WTC11 (cell line): Measurements from ENCODE around the gene PAQR8. TPM values are rescaled to one million over a fixed set of nuclear protein-coding genes. Genes with fewer than 3 reads are reported as not detected.

Experiments used
- ATAC-seq: fragments of 200-7000 bp; cut with Tn5 transposase; 2 replicates; pipeline ENCODE4 v1.10.0; 2021; ENCODE audit warnings: mild to moderate bottlenecking, moderate library complexity
- CTCF ChIA-PET: fragments of 300-600 bp; sonication (Branson Sonifier 250); formaldehyde crosslinking; loops from one replicate; lab custom pipeline; 2021; ENCODE audit warnings: antibody characterized with exemption; lab: Charles Lee
- POLR2A ChIA-PET: fragments of 350-600 bp; sonication (Branson Sonifier 250); formaldehyde crosslinking; loops from one replicate; lab custom pipeline; 2021; ENCODE audit warnings: antibody characterized with exemption; lab: Charles Lee
- DNase-seq: peaks from one replicate; pipeline ENCODE4 v3.0.0; 2021; ENCODE audit warnings: low spot score
- H3K27ac Mint-ChIP-seq: 2 replicates; pipeline ENCODE4 v1.8.0; 2021; ENCODE audit warnings: mixed read lengths
- H3K27me3 Mint-ChIP-seq: 2 replicates; pipeline ENCODE4 v1.8.0; 2021; ENCODE audit warnings: low read depth, mild to moderate bottlenecking, moderate library complexity, mixed read lengths
- H3K36me3 Mint-ChIP-seq: 2 replicates; pipeline ENCODE4 v1.8.0; 2021; ENCODE audit warnings: mixed read lengths
- H3K4me1 Mint-ChIP-seq: 2 replicates; pipeline ENCODE4 v1.8.0; 2022; ENCODE audit warnings: mixed read lengths
- H3K4me3 Mint-ChIP-seq: 2 replicates; pipeline ENCODE4 v1.8.0; 2021; ENCODE audit warnings: mild to moderate bottlenecking, moderate library complexity, mixed read lengths
- H3K9me3 Mint-ChIP-seq: 2 replicates; pipeline ENCODE4 v1.8.0; 2021; ENCODE audit warnings: mixed read lengths
- CREB1 ChIP-seq: sonication (generic); formaldehyde crosslinking; IDR thresholded peaks from 2 replicates; pipeline ENCODE4 v1.8.0; 2023; ENCODE audit warnings: mild to moderate bottlenecking, missing genetic modification reagents
- CREM ChIP-seq: sonication (generic); formaldehyde crosslinking; IDR thresholded peaks from 2 replicates; pipeline ENCODE4 v1.8.1; 2022; ENCODE audit warnings: mild to moderate bottlenecking, missing genetic modification reagents, moderate library complexity
- E2F1 ChIP-seq: sonication (generic); formaldehyde crosslinking; IDR thresholded peaks from 2 replicates; pipeline ENCODE4 v1.8.0; 2022; ENCODE audit warnings: mild to moderate bottlenecking, missing genetic modification reagents
- ELF4 ChIP-seq: sonication (generic); formaldehyde crosslinking; IDR thresholded peaks from 2 replicates; pipeline ENCODE4 v1.8.1; 2022; ENCODE audit warnings: low read depth, mild to moderate bottlenecking, moderate library complexity, missing genetic modification reagents
- FOXP1 ChIP-seq: sonication (generic); formaldehyde crosslinking; IDR thresholded peaks from 2 replicates; pipeline ENCODE4 v1.8.0; 2022; ENCODE audit warnings: missing genetic modification reagents, mild to moderate bottlenecking, moderate library complexity, borderline replicate concordance
- FOXP4 ChIP-seq: sonication (generic); formaldehyde crosslinking; IDR thresholded peaks from 2 replicates; pipeline ENCODE4 v1.8.0; 2022; ENCODE audit warnings: mild to moderate bottlenecking, missing genetic modification reagents
- HMGXB4 ChIP-seq: sonication (generic); formaldehyde crosslinking; IDR thresholded peaks from 2 replicates; pipeline ENCODE4 v1.8.1; 2023; ENCODE audit warnings: mild to moderate bottlenecking, moderate library complexity, missing genetic modification reagents
- NFYB ChIP-seq: sonication (generic); formaldehyde crosslinking; conservative IDR thresholded peaks from 2 replicates; pipeline ENCODE4 v1.8.0; 2022; ENCODE audit warnings: low read depth, missing genetic modification reagents
- NR2C2 ChIP-seq: sonication (generic); formaldehyde crosslinking; IDR thresholded peaks from 2 replicates; pipeline ENCODE4 v1.8.0; 2022; ENCODE audit warnings: mild to moderate bottlenecking, missing genetic modification reagents
- SOX15 ChIP-seq: fragments of 250-450 bp; sonication (Bioruptor Pico); IDR thresholded peaks from 2 replicates; pipeline ENCODE4 v1.9.0; 2021; ENCODE audit warnings: mild to moderate bottlenecking
- TCF7 ChIP-seq: sonication (generic); formaldehyde crosslinking; IDR thresholded peaks from 2 replicates; pipeline ENCODE4 v1.8.0; 2022; ENCODE audit warnings: mild to moderate bottlenecking, low read depth, missing genetic modification reagents, moderate library complexity
- USF1 ChIP-seq: sonication (generic); formaldehyde crosslinking; IDR thresholded peaks from 2 replicates; pipeline ENCODE4 v1.8.0; 2022; ENCODE audit warnings: mild to moderate bottlenecking, missing genetic modification reagents
- ZBTB21 ChIP-seq: sonication (generic); formaldehyde crosslinking; IDR thresholded peaks from 2 replicates; pipeline ENCODE4 v1.8.1; 2023; ENCODE audit warnings: mild to moderate bottlenecking, missing genetic modification reagents, borderline replicate concordance
- ZNF121 ChIP-seq: sonication (generic); formaldehyde crosslinking; IDR thresholded peaks from 2 replicates; pipeline ENCODE4 v1.8.0; 2023; ENCODE audit warnings: missing genetic modification reagents
- ZNF263 ChIP-seq: sonication (generic); formaldehyde crosslinking; IDR thresholded peaks from 2 replicates; pipeline ENCODE4 v1.8.1; 2022; ENCODE audit warnings: low read depth, mild to moderate bottlenecking, moderate library complexity, missing genetic modification reagents
- ZNF423 ChIP-seq: fragments of 250-450 bp; sonication (Bioruptor Pico); IDR thresholded peaks from 2 replicates; pipeline ENCODE4 v2.1.2; 2022; ENCODE audit warnings: mild to moderate bottlenecking, moderate library complexity
- ZNF532 ChIP-seq: fragments of 250-450 bp; sonication (Bioruptor Pico); IDR thresholded peaks from 2 replicates; pipeline ENCODE4 v1.9.0; 2021; ENCODE audit warnings: mild to moderate bottlenecking, borderline replicate concordance
- total RNA-seq: library from RNA; stranded (reverse); gene quantifications from 3 replicates; pipeline ENCODE4 v1.2.3, GENCODE V29; 2021

PAQR8 gene
- total RNA-seq, 1 experiment from 2014 or later: 11.1 TPM

GRCh38 chr6:52331793-52332457 is 30.0 kb upstream of the PAQR8 start (continued):
- no peak for TF ChIP-seq ZBTB21 (CRISPR knock-in tag)
- TF ChIP-seq, all 79 proteins: peak for 0

GRCh38 chr6:52333840-52334200 is 28.1 kb upstream of the PAQR8 start:
- Mint-ChIP-seq H3K36me3 (no peaks in the 10 kb centered on the region), H3K27ac (no peak overlapping the region), H3K27me3 (no peaks in the 10 kb centered on the region), H3K4me3 (no peak overlapping the region), H3K9me3 (no peaks in the 10 kb centered on the region), H3K4me1 (peaks cover 14% of the 10 kb centered on the region)
- ATAC-seq (no peak), DNase-seq (no peak)
- TF ChIP-seq NFYB (CRISPR knock-in tag): no peak
- no peak for TF ChIP-seq FOXP4 (CRISPR knock-in tag)
- TF ChIP-seq ZNF423 (CRISPR knock-in tag): no peak
- no peak for TF ChIP-seq FOXP1
- TF ChIP-seq HMGXB4 (CRISPR knock-in tag): no peak
- no peak for TF ChIP-seq ZNF121
- no peak for TF ChIP-seq E2F1
- TF ChIP-seq USF1 (CRISPR knock-in tag): no peak
- no peak for TF ChIP-seq ELF4 (CRISPR knock-in tag)
- TF ChIP-seq NR2C2: no peak
- no peak for TF ChIP-seq ZNF263 (CRISPR knock-in tag)
- POLR2A ChIA-PET: no interaction called here
- CTCF ChIA-PET: no interaction called here

GRCh38 chr6:52335576-52335975 is 26.4 kb upstream of the PAQR8 start:
- Mint-ChIP-seq H3K27me3 (no peaks in the 10 kb centered on the region), H3K9me3 (no peaks in the 10 kb centered on the region), H3K4me3 (no peak overlapping the region), H3K27ac (no peak overlapping the region), H3K4me1 (peaks cover 7% of the 10 kb centered on the region), H3K36me3 (no peaks in the 10 kb centered on the region)
- no peak for ATAC-seq
- CTCF ChIA-PET: no interaction called here
- DNase-seq: no peak
- POLR2A ChIA-PET: no interaction called here
- no peak for TF ChIP-seq SOX15 (CRISPR knock-in tag)
- no peak for TF ChIP-seq ZNF532 (CRISPR knock-in tag)
- no peak for TF ChIP-seq CREB1 (CRISPR knock-in tag)
- no peak for TF ChIP-seq TCF7 (CRISPR knock-in tag)
- TF ChIP-seq CREM (CRISPR knock-in tag): no peak
